HG02970 (cell line): ENCODE measurements around the gene C16orf89.

Experiments
- ATAC-seq: cut with Tn5 transposase; IDR thresholded peaks from one replicate; pipeline ENCODE4 v1.9.1; 2021; ENCODE audit warnings: mild to moderate bottlenecking, moderate library complexity, moderate number of reproducible peaks; ENCODE audit not compliant: unreplicated experiment, low FRiP score

Gene C16orf89

GRCh38 chr16:5033256-5034166 is 32.2 kb downstream of the C16orf89 start, which contains the start of gene NAGPA:
NAGPA (minus strand) TSS chr16:5033935; CDS start chr16:5033914, 21 bp downstream.
- peak; percentile 90 for ATAC-seq

- ATAC-seq, result no peak
Observed at GRCh38 chr16:5032748-5033167, 33.0 kb downstream of the C16orf89 start.

GRCh38 chr16:5031601-5032000 is 34.2 kb downstream of the C16orf89 start:
- no peak for ATAC-seq

GRCh38 chr16:5030251-5030870 is 35.4 kb downstream of the C16orf89 start:
- ATAC-seq, result no peak

- no peak for ATAC-seq
Observed at GRCh38 chr16:5028950-5029475, 36.7 kb downstream of the C16orf89 start.

GRCh38 chr16:5027575-5028235 is 38.1 kb downstream of the C16orf89 start:
- no peak for ATAC-seq

GRCh38 chr16:5027086-5027485 is 38.7 kb downstream of the C16orf89 start:
- no peak for ATAC-seq

- ATAC-seq, result no peak
Observed at GRCh38 chr16:5026664-5027063, 39.1 kb downstream of the C16orf89 start.

- no peak for ATAC-seq
Observed at GRCh38 chr16:5025171-5025632, 40.6 kb downstream of the C16orf89 start.

GRCh38 chr16:5024632-5025031 is 41.1 kb downstream of the C16orf89 start:
- ATAC-seq, result no peak

GRCh38 chr16:5022521-5022920 is 43.2 kb downstream of the C16orf89 start:
- no peak for ATAC-seq

GRCh38 chr16:5020551-5020950 is 45.2 kb downstream of the C16orf89 start:
- no peak for ATAC-seq

- no peak for ATAC-seq
Observed at GRCh38 chr16:5019775-5020174, 46.0 kb downstream of the C16orf89 start.

- ATAC-seq, result no peak
Observed at GRCh38 chr16:5018793-5019192, 47.0 kb downstream of the C16orf89 start.

- ATAC-seq, result no peak
Observed at GRCh38 chr16:5017678-5017969, 48.1 kb downstream of the C16orf89 start.

- no peak for ATAC-seq
Observed at GRCh38 chr16:5016967-5017677, 48.6 kb downstream of the C16orf89 start.

- no peak for ATAC-seq
Observed at GRCh38 chr16:5015887-5016286, 49.9 kb downstream of the C16orf89 start.

- no peak for ATAC-seq
Observed at GRCh38 chr16:5015351-5015750, 50.4 kb downstream of the C16orf89 start.

- no peak for ATAC-seq
Observed at GRCh38 chr16:5012887-5013286, 52.9 kb downstream of the C16orf89 start.

- no peak for ATAC-seq
Observed at GRCh38 chr16:5011637-5012036, 54.1 kb downstream of the C16orf89 start.
